Keratinocyte (primary cell): ENCODE results near the gene PBX2. TPM values are rescaled to one million over a fixed set of nuclear protein-coding genes. Genes with fewer than 3 reads are reported as not detected.

Source experiments
- DNase-seq: peaks from one replicate; pipeline ENCODE4 v3.0.0-alpha.2; 2011; ENCODE audit warnings: low read depth, missing footprints, low spot score
- FAIRE-seq: peaks from 2 replicates; lab custom pipeline; 2011; peaks lifted over from hg19 to GRCh38; lab: Jason Lieb, UNC
- H2AFZ ChIP-seq: 2 replicates; pipeline ENCODE4 v1.6.0; 2012; ENCODE audit warnings: low read length, control low read depth, inconsistent platforms; ENCODE audit not compliant: control insufficient read depth
- H3K27ac ChIP-seq: 2 replicates; pipeline ENCODE4 v1.5.1; 2011; ENCODE audit warnings: low read length; ENCODE audit not compliant: control insufficient read depth, insufficient read depth
- H3K27me3 ChIP-seq: 3 replicates; pipeline ENCODE4 v1.6.0; 2011; ENCODE audit warnings: low read length; ENCODE audit not compliant: control insufficient read depth, insufficient read depth; ENCODE audit errors: extremely low read depth
- H3K36me3 ChIP-seq, 2 experiments: 2 replicates in 1 of 2; 3 replicates in 1 of 2; pipeline ENCODE4 v1.5.1; 2011; ENCODE audit warnings: low read length in 2 of 2, mild to moderate bottlenecking in 1 of 2; ENCODE audit not compliant: control insufficient read depth in 2 of 2, insufficient read depth in 2 of 2; ENCODE audit errors: extremely low read depth in 1 of 2
- H3K4me1 ChIP-seq: 3 replicates; pipeline ENCODE4 v1.5.1; 2011; ENCODE audit warnings: low read length; ENCODE audit not compliant: control insufficient read depth, insufficient read depth; ENCODE audit errors: extremely low read depth
- H3K4me2 ChIP-seq: 3 replicates; pipeline ENCODE4 v1.6.0; 2011; ENCODE audit warnings: low read depth, low read length; ENCODE audit not compliant: control insufficient read depth, insufficient read depth; ENCODE audit errors: extremely low read depth
- H3K4me3 ChIP-seq, 3 experiments: fragments of 200-600 bp in 1 of 3; sonication (generic) in 1 of 3; 2 replicates in 2 of 3; 3 replicates in 1 of 3; pipeline ENCODE4 v1.5.1; 2011 to 2016; ENCODE audit warnings: low read length in 3 of 3, mild to moderate bottlenecking in 3 of 3, control low read depth in 2 of 3, inconsistent platforms in 1 of 3, low read depth in 1 of 3, mixed read lengths in 1 of 3, mixed run types in 1 of 3, moderate library complexity in 1 of 3; ENCODE audit not compliant: control insufficient read depth in 2 of 3, insufficient read depth in 2 of 3; ENCODE audit errors: extremely low read depth in 1 of 3
- H3K79me2 ChIP-seq: 2 replicates; pipeline ENCODE4 v1.6.0; 2012; ENCODE audit warnings: low read length; ENCODE audit not compliant: control insufficient read depth, insufficient read depth
- H3K9ac ChIP-seq: 3 replicates; pipeline ENCODE4 v1.6.0; 2011; ENCODE audit warnings: low read length; ENCODE audit not compliant: control insufficient read depth, insufficient read depth; ENCODE audit errors: extremely low read depth
- H3K9me1 ChIP-seq: 3 replicates; pipeline ENCODE4 v1.6.0; 2011; ENCODE audit warnings: low read length; ENCODE audit not compliant: control insufficient read depth, insufficient read depth; ENCODE audit errors: extremely low read depth
- H3K9me3 ChIP-seq: 2 replicates; pipeline ENCODE4 v1.5.1; 2012; ENCODE audit warnings: low read depth, low read length; ENCODE audit not compliant: control insufficient read depth
- H4K20me1 ChIP-seq: 3 replicates; pipeline ENCODE4 v1.6.0; 2011; ENCODE audit warnings: low read length; ENCODE audit not compliant: control insufficient read depth, insufficient read depth; ENCODE audit errors: extremely low read depth
- CTCF ChIP-seq, 3 experiments: IDR thresholded peaks in 1 of 3; conservative IDR thresholded peaks in 1 of 3; optimal IDR thresholded peaks in 1 of 3; 2 replicates in 2 of 3; 3 replicates in 1 of 3; pipeline versions ENCODE3 to v1.5.1; 2011; ENCODE audit warnings: low read length in 3 of 3, mild to moderate bottlenecking in 3 of 3, moderate library complexity in 2 of 3, control low read depth in 1 of 3, inconsistent platforms in 1 of 3; ENCODE audit not compliant: insufficient read depth in 2 of 3; ENCODE audit errors: extremely low read depth in 1 of 3
- EZH2 ChIP-seq: IDR thresholded peaks from one replicate; pipeline ENCODE4 v1.6.1; 2012; ENCODE audit warnings: inconsistent platforms, mild to moderate bottlenecking, low read length, moderate library complexity
- dilution Hi-C: fragments of 300-500 bp; cut with MboI; formaldehyde crosslinking; loops from one replicate; pipeline ENCODE4 v1.7.0; 2020; ENCODE audit warnings: low sequenced_read_pairs; ENCODE audit not compliant: extremely low pct_ligation_motif_present
- polyA plus RNA-seq, 5 experiments: library from polyadenylated mRNA; depleted of rRNA in 3 of 5; stranded (reverse) in 3 of 5; stranded (forward) in 1 of 5; unstranded in 1 of 5; fragments of >200 nt; gene quantifications; 1 replicate in 1 of 5; 2 replicates in 3 of 5; 3 replicates in 1 of 5; pipeline versions ENCODE4 v1.2.1 to v1.2.3, GENCODE V29; 2011 to 2012; ENCODE audit warnings: missing spikeins in 2 of 5, low read depth in 1 of 5, low replicate concordance in 1 of 5

PBX2 gene
- polyA plus RNA-seq, 1 donor (not counting 4 experiments of a cell fraction or from before 2014, with no cell fraction given) = 43.5 TPM

DNA sequence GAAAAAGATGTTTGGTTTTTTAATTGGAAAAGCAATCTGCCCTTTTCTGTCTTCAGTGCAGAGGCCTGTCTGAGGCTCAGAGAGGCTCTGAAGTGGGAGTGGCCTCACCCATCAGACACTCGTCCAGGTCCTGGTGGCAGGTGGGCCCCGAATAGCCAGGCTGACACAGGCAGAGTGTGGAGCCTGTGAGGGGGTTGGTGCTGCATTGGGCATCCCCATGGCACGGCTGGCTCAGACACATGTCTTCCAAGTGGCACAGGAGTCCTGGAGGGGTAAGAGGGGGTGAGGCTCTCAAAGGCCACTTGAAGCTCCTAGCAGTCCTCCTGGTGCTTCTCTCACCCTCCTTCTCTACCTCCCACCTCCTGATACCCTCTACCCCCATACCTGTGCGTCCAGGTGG lies 30.0 kb upstream of the PBX2 start:
- no peaks in the 10 kb centered on the region for H3K9me3 ChIP-seq
- no peak overlapping the region for H3K4me2 ChIP-seq
- no peak overlapping the region for H3K27ac ChIP-seq
- H3K4me1 ChIP-seq = peaks cover 4% of the 10 kb centered on the region
- H3K9me1 ChIP-seq = no peaks in the 10 kb centered on the region
- no peaks in the 10 kb centered on the region for H4K20me1 ChIP-seq
- H3K27me3 ChIP-seq = peaks cover 19% of the 10 kb centered on the region
- no peak overlapping the region for H3K4me3 ChIP-seq
- H3K79me2 ChIP-seq = no peaks in the 10 kb centered on the region
- FAIRE-seq = no peak
- DNase-seq = no peak
- dilution Hi-C loops = no loop called here
- H3K9ac ChIP-seq = no peak overlapping the region
- TF ChIP-seq EZH2 (no peak), CTCF (optimal IDR thresholded peaks at IDR 0.05 in 1 of 3, IDR thresholded peaks at IDR 0.05 in 1 of 3, conservative IDR thresholded peaks at IDR 0.05 in 1 of 3; ENCODE audit: extremely low read depth in 1 of 3, insufficient read depth in 2 of 3, low read length in 3 of 3) (no peak)
- H3K36me3 ChIP-seq = no peaks in the 10 kb centered on the region
- H2AFZ ChIP-seq = no peak overlapping the region

DNA sequence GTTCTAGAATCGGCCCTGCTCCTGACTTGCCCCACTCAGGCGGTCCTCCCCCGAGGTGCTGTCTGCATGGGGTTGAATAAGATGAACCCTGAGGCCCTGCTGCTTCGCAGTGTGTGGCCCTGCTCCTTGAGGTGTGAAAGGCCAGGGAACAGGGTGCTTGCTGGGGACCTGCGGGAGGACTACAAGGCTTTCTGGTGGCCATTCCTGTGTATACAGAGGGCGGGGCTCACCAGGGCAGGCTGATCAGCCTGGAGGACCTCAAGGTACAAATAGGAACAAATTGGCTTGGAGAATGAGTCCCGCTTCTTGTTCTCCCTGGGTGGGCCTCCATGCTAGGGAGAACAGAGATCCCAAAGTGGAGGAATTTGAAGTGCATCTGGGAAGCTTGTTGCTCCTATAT lies 28.2 kb upstream of the PBX2 start:
- H3K9me1 ChIP-seq = no peaks in the 10 kb centered on the region
- H2AFZ ChIP-seq = no peak overlapping the region
- DNase-seq (no peak), FAIRE-seq (no peak)
- no peak for TF ChIP-seq CTCF (optimal IDR thresholded peaks at IDR 0.05 in 1 of 3, IDR thresholded peaks at IDR 0.05 in 1 of 3, conservative IDR thresholded peaks at IDR 0.05 in 1 of 3; ENCODE audit: extremely low read depth in 1 of 3, insufficient read depth in 2 of 3, low read length in 3 of 3)
- TF ChIP-seq EZH2 = no peak
- no peaks in the 10 kb centered on the region for H4K20me1 ChIP-seq
- H3K27me3 ChIP-seq = peaks cover 19% of the 10 kb centered on the region
- H3K36me3 ChIP-seq = no peaks in the 10 kb centered on the region
- H3K9me3 ChIP-seq = no peaks in the 10 kb centered on the region
- no peaks in the 10 kb centered on the region for H3K79me2 ChIP-seq
- H3K4me3 ChIP-seq = no peak overlapping the region
- H3K4me2 ChIP-seq = no peak overlapping the region
- peaks cover 4% of the 10 kb centered on the region for H3K4me1 ChIP-seq
- H3K9ac ChIP-seq = no peak overlapping the region
- dilution Hi-C loops = no loop called here
- H3K27ac ChIP-seq = no peak overlapping the region
